Measurements from ENCODE around the gene SLC35F4. TPM values are rescaled to one million over a fixed set of nuclear protein-coding genes. Genes with fewer than 3 reads are reported as not detected.
"Not testable (repeated sequence)": the region's sequence is repeated elsewhere in the genome, so short reads cannot be mapped to it uniquely, and the experiment has no call there.

Gene SLC35F4
- total and polyA plus RNA-seq, 2 of the 4 experiments (the other 2 are of a cell fraction): not detected

GRCh38 chr14:57753821-57754220 is 112.1 kb downstream of the SLC35F4 start:
- no peak overlapping the region for H3K4me2 ChIP-seq (ENCODE audit: low read depth, low read length)
- dilution Hi-C loops (cut with HindIII; ENCODE audit: low sequenced_read_pairs, unreplicated experiment): no loop called here

GRCh38 chr14:57752142-57752695 is 113.7 kb downstream of the SLC35F4 start:
- H3K9me1 ChIP-seq (ENCODE audit: insufficient read depth, low read length); H3K18ac ChIP-seq (ENCODE audit: low read depth, low read length); in situ Hi-C loops (cut with MboI; ENCODE audit: low sequenced_read_pairs); H3K9me3 ChIP-seq (ENCODE audit: control insufficient read depth, insufficient read depth, low read length); H2BK20ac ChIP-seq (ENCODE audit: low read depth, low read length); H2BK5ac ChIP-seq (ENCODE audit: low read depth, low read length, poor library complexity, severe bottlenecking); H4K8ac ChIP-seq (ENCODE audit: low read depth in 2 of 2, low read length in 2 of 2); H4K20me1 ChIP-seq (ENCODE audit: insufficient read depth, low read length); H3K4me2 ChIP-seq (ENCODE audit: low read depth, low read length); H3K27me3 ChIP-seq (ENCODE audit: control insufficient read depth, insufficient read depth, low read length); dilution Hi-C loops (cut with HindIII; ENCODE audit: low sequenced_read_pairs, unreplicated experiment); H3K4me1 ChIP-seq (ENCODE audit: control insufficient read depth, insufficient read depth, low read length); H2AFZ ChIP-seq (replicated peaks; ENCODE audit: low read length, poor library complexity); H2AK9ac ChIP-seq (replicated peaks; ENCODE audit: low read depth, low read length, poor library complexity); H4K91ac ChIP-seq (ENCODE audit: insufficient read depth, low read depth, low read length); H3K14ac ChIP-seq (replicated peaks; ENCODE audit: low read depth, low read length); H3K56ac ChIP-seq (ENCODE audit: extremely low read depth, insufficient read depth, low read length); intact Hi-C loops (cut with micrococcal nuclease); H3K23ac ChIP-seq (ENCODE audit: low read depth, low read length); H3K36me3 ChIP-seq (ENCODE audit: control insufficient read depth, insufficient read depth, low read length); ATAC-seq (ENCODE audit: low read depth); H2BK120ac ChIP-seq (ENCODE audit: low read depth, low read length); H3K79me1 ChIP-seq (ENCODE audit: low read depth in 1 of 2, low read length in 2 of 2); BruUV-seq (replicated peaks); DNase-seq; POLR2A ChIA-PET (ENCODE audit: unreplicated experiment); H3K27ac ChIP-seq (ENCODE audit: insufficient read depth, low read length); H2AK5ac ChIP-seq (ENCODE audit: low read depth, low read length); CTCF ChIA-PET; H3K4ac ChIP-seq (ENCODE audit: low read depth, low read length); H4K5ac ChIP-seq (ENCODE audit: low read depth, low read length); H2BK15ac ChIP-seq (ENCODE audit: low read depth, low read length); H3K4me3 ChIP-seq (ENCODE audit: insufficient read depth, low read depth, low read length); H3K9ac ChIP-seq (ENCODE audit: low read depth, low read length): not testable (repeated sequence)
- no CpG with 5 or more reads among the region's 11 CpGs for WGBS, 2 experiments (ENCODE audit: extremely low coverage in 2 of 2, insufficient read length in 1 of 2)

More at GRCh38 chr14:57753821-57754220, 112.1 kb downstream of the SLC35F4 start:
- H3K36me3 ChIP-seq (ENCODE audit: control insufficient read depth, insufficient read depth, low read length): no peaks in the 10 kb centered on the region
- H2AFZ ChIP-seq (replicated peaks; ENCODE audit: low read length, poor library complexity): no peak overlapping the region
- H4K5ac ChIP-seq (ENCODE audit: low read depth, low read length): no peak overlapping the region
- in situ Hi-C loops (cut with MboI; ENCODE audit: low sequenced_read_pairs) (no loop called here), intact Hi-C loops (cut with micrococcal nuclease) (no loop called here)
- no peaks in the 10 kb centered on the region for H3K4me1 ChIP-seq (ENCODE audit: control insufficient read depth, insufficient read depth, low read length)
- no peak overlapping the region for H3K27ac ChIP-seq (ENCODE audit: insufficient read depth, low read length)
- no peak overlapping the region for H2BK120ac ChIP-seq (ENCODE audit: low read depth, low read length)
- no peak overlapping the region for H3K18ac ChIP-seq (ENCODE audit: low read depth, low read length)
- DNase-seq (no peak), ATAC-seq (ENCODE audit: low read depth) (no peak)
- ChIA-PET POLR2A (ENCODE audit: unreplicated experiment) (no interaction called here), CTCF (no interaction called here)
- no TSS peak for BruUV-seq (replicated peaks)
- no peak overlapping the region for H3K56ac ChIP-seq (ENCODE audit: extremely low read depth, insufficient read depth, low read length)
- peaks cover 10% of the 10 kb centered on the region; the same call in 1 of the 2 replicates for H3K9me3 ChIP-seq (ENCODE audit: control insufficient read depth, insufficient read depth, low read length)
- TF ChIP-seq RFX5 (IDR thresholded peaks at IDR 0.05; ENCODE audit: low read depth, low read length): no peak
- TF ChIP-seq SMC3 (IDR thresholded peaks at IDR 0.05; ENCODE audit: low read depth, low read length): no peak
- no peak for TF ChIP-seq CHD1 (IDR thresholded peaks at IDR 0.05; ENCODE audit: low read depth, low read length)
- TF ChIP-seq MAZ (IDR thresholded peaks at IDR 0.05; ENCODE audit: borderline replicate concordance, low read depth, low read length): no peak
- TF ChIP-seq CEBPB (IDR thresholded peaks at IDR 0.05; ENCODE audit: low read depth, low read length): no peak
- TF ChIP-seq MAFK (IDR thresholded peaks at IDR 0.05; ENCODE audit: low read depth, low read length): no peak
- H4K8ac ChIP-seq (ENCODE audit: low read depth in 2 of 2, low read length in 2 of 2): no peak overlapping the region
- H4K91ac ChIP-seq (ENCODE audit: insufficient read depth, low read depth, low read length): no peak overlapping the region
- no peaks in the 10 kb centered on the region for H4K20me1 ChIP-seq (ENCODE audit: insufficient read depth, low read length)
- H2AK9ac ChIP-seq (replicated peaks; ENCODE audit: low read depth, low read length, poor library complexity): no peak overlapping the region
- H3K9ac ChIP-seq (ENCODE audit: low read depth, low read length): no peak overlapping the region
- no peak overlapping the region for H2BK15ac ChIP-seq (ENCODE audit: low read depth, low read length)
- H2AK5ac ChIP-seq (ENCODE audit: low read depth, low read length): no peak overlapping the region
- H2BK20ac ChIP-seq (ENCODE audit: low read depth, low read length): no peak overlapping the region
- no peak overlapping the region for H3K14ac ChIP-seq (replicated peaks; ENCODE audit: low read depth, low read length)
- no peak overlapping the region for H3K4me3 ChIP-seq (ENCODE audit: insufficient read depth, low read depth, low read length)
- H3K79me1 ChIP-seq (ENCODE audit: low read depth in 1 of 2, low read length in 2 of 2): no peaks in the 10 kb centered on the region
- no peak overlapping the region for H3K4ac ChIP-seq (ENCODE audit: low read depth, low read length)
- no peaks in the 10 kb centered on the region for H3K27me3 ChIP-seq (ENCODE audit: control insufficient read depth, insufficient read depth, low read length)
- no peak overlapping the region for H2BK5ac ChIP-seq (ENCODE audit: low read depth, low read length, poor library complexity, severe bottlenecking)
- no CpG with 5 or more reads among the region's 4 CpGs for WGBS, 2 experiments (ENCODE audit: extremely low coverage in 2 of 2, insufficient read length in 1 of 2)
- H3K9me1 ChIP-seq (ENCODE audit: insufficient read depth, low read length): no peaks in the 10 kb centered on the region
- H3K23ac ChIP-seq (ENCODE audit: low read depth, low read length): no peak overlapping the region
